H1 (cell line): Measurements from ENCODE around the gene UGT1A1. TPM values are rescaled to one million over a fixed set of nuclear protein-coding genes. Genes with fewer than 3 reads are reported as not detected.
"Not testable (repeated sequence)": the region's sequence is repeated elsewhere in the genome, so short reads cannot be mapped to it uniquely, and the experiment has no call there.

Experiments
- CTCF ChIA-PET: fragments of 300-600 bp; sonication (Branson Sonifier 250); formaldehyde crosslinking; loops from one replicate; lab custom pipeline; 2021; ENCODE audit not compliant: partially characterized antibody; lab: Charles Lee
- POLR2A ChIA-PET: fragments of 300-600 bp; sonication (Branson Sonifier 250); formaldehyde crosslinking; loops from one replicate; lab custom pipeline; 2021; ENCODE audit warnings: inconsistent platforms; ENCODE audit not compliant: partially characterized antibody; lab: Charles Lee
- DNase-seq, 2 experiments: peaks; one replicate each; pipeline versions ENCODE4 v3.0.0 to v3.0.0-alpha.2; 2010 to 2022; ENCODE audit warnings: low spot score in 2 of 2, low read depth in 1 of 2, mixed read lengths in 1 of 2
- FAIRE-seq: peaks from 2 replicates; lab custom pipeline; 2011; peaks lifted over from hg19 to GRCh38; lab: Jason Lieb, UNC
- H2AFZ ChIP-seq: 2 replicates; pipeline ENCODE4 v1.8.1; 2012; ENCODE audit warnings: low read length, inconsistent platforms
- H2AK5ac ChIP-seq: 2 replicates; pipeline ENCODE4 v1.6.1; 2013; ENCODE audit warnings: low read depth, low read length
- H2BK120ac ChIP-seq: replicated peaks from 2 replicates; pipeline ENCODE3; 2013; ENCODE audit warnings: low read depth, low read length, inconsistent platforms
- H2BK12ac ChIP-seq: 2 replicates; pipeline ENCODE4 v1.6.1; 2013; ENCODE audit warnings: low read depth, low read length
- H2BK15ac ChIP-seq: 2 replicates; pipeline ENCODE4 v1.6.1; 2013; ENCODE audit warnings: low read length
- H2BK20ac ChIP-seq: 2 replicates; pipeline ENCODE4 v1.6.1; 2013; ENCODE audit warnings: low read length
- H2BK5ac ChIP-seq: 2 replicates; pipeline ENCODE4 v1.6.1; 2013; ENCODE audit warnings: low read depth, low read length
- H3K14ac ChIP-seq: 2 replicates; pipeline ENCODE4 v1.6.1; 2013; ENCODE audit warnings: inconsistent platforms; ENCODE audit not compliant: insufficient read length
- H3K18ac ChIP-seq: 2 replicates; pipeline ENCODE4 v1.6.1; 2013; ENCODE audit warnings: low read length; ENCODE audit errors: extremely low read depth
- H3K23ac ChIP-seq: 2 replicates; pipeline ENCODE4 v1.6.1; 2013; ENCODE audit warnings: inconsistent platforms; ENCODE audit not compliant: insufficient read length
- H3K23me2 ChIP-seq: 2 replicates; pipeline ENCODE4 v1.6.1; 2013; ENCODE audit warnings: low read depth, low read length
- H3K27ac ChIP-seq: 2 replicates; pipeline ENCODE4 v1.6.1; 2011; ENCODE audit warnings: low read depth, low read length, inconsistent platforms
- H3K27me3 ChIP-seq, 4 experiments: replicated peaks in 1 of 4; 1 replicate in 1 of 4; 2 replicates in 3 of 4; pipeline versions ENCODE4 v1.6.1 to v1.8.1; 2011 to 2013; ENCODE audit warnings: low read length in 3 of 4, mild to moderate bottlenecking in 3 of 4, inconsistent platforms in 2 of 4, mixed read lengths in 2 of 4, moderate library complexity in 1 of 4; ENCODE audit not compliant: control insufficient read depth in 3 of 4, insufficient read depth in 3 of 4; ENCODE audit errors: extremely low read depth in 1 of 4
- H3K36me3 ChIP-seq, 4 experiments: 2 replicates each; pipeline versions ENCODE4 v1.6.1 to v1.8.1; 2011 to 2013; ENCODE audit warnings: mild to moderate bottlenecking in 4 of 4, low read length in 3 of 4, moderate library complexity in 2 of 4, control low read depth in 1 of 4, inconsistent platforms in 1 of 4; ENCODE audit not compliant: insufficient read depth in 4 of 4, control insufficient read depth in 2 of 4
- H3K4ac ChIP-seq: replicated peaks from 2 replicates; pipeline ENCODE3; 2013; ENCODE audit warnings: low read length, low read depth, mixed read lengths, inconsistent platforms; ENCODE audit not compliant: insufficient read length
- H3K4me1 ChIP-seq, 4 experiments: replicated peaks in 1 of 4; 1 replicate in 1 of 4; 2 replicates in 3 of 4; pipeline versions ENCODE4 v1.6.1 to v1.8.1; 2011 to 2013; ENCODE audit warnings: low read length in 3 of 4, inconsistent platforms in 2 of 4, mixed read lengths in 1 of 4; ENCODE audit not compliant: insufficient read depth in 4 of 4, control insufficient read depth in 3 of 4
- H3K4me2 ChIP-seq, 2 experiments: 2 replicates each; pipeline versions ENCODE4 v1.6.1 to v1.8.1; 2011 to 2013; ENCODE audit warnings: low read depth in 2 of 2, low read length in 2 of 2, control low read depth in 1 of 2, inconsistent platforms in 1 of 2, mild to moderate bottlenecking in 1 of 2; ENCODE audit not compliant: insufficient read depth in 1 of 2
- H3K4me3 ChIP-seq, 4 experiments: fragments of 200-600, 300-600 bp in 1 of 4; sonication (generic), shearing (Covaris generic), sonication (Bioruptor Twin) in 1 of 4; 2 replicates each; pipeline versions ENCODE4 v1.5.1 to v1.8.1; 2011 to 2016; ENCODE audit warnings: low read length in 4 of 4, low read depth in 3 of 4, control low read depth in 2 of 4, inconsistent platforms in 2 of 4, mild to moderate bottlenecking in 2 of 4, mixed read lengths in 1 of 4, moderate library complexity in 1 of 4; ENCODE audit not compliant: insufficient read depth in 2 of 4; ENCODE audit errors: extremely low read depth in 1 of 4
- H3K56ac ChIP-seq: replicated peaks from 2 replicates; pipeline ENCODE3; 2013; ENCODE audit warnings: low read depth, mild to moderate bottlenecking, mixed read lengths, low read length, inconsistent platforms; ENCODE audit not compliant: insufficient read length
- H3K79me1 ChIP-seq: 2 replicates; pipeline ENCODE4 v1.6.1; 2013; ENCODE audit warnings: low read depth, low read length, control low read depth
- H3K79me2 ChIP-seq, 2 experiments: 2 replicates each; pipeline versions ENCODE4 v1.6.1 to v1.8.1; 2012 to 2013; ENCODE audit warnings: low read length in 2 of 2, mild to moderate bottlenecking in 2 of 2, inconsistent platforms in 1 of 2; ENCODE audit not compliant: insufficient read depth in 2 of 2, control insufficient read depth in 1 of 2
- H3K9ac ChIP-seq, 4 experiments: replicated peaks in 1 of 4; 1 replicate in 1 of 4; 2 replicates in 3 of 4; pipeline versions ENCODE4 v1.6.1 to v1.8.1; 2011 to 2013; ENCODE audit warnings: low read depth in 3 of 4, low read length in 3 of 4, control low read depth in 2 of 4, mild to moderate bottlenecking in 2 of 4, moderate library complexity in 2 of 4, inconsistent platforms in 1 of 4; ENCODE audit errors: extremely low read depth in 1 of 4
- H3K9me3 ChIP-seq, 2 experiments: 2 replicates each; pipeline versions ENCODE4 v1.6.1 to v1.8.1; 2012 to 2013; ENCODE audit warnings: mild to moderate bottlenecking in 2 of 2, moderate library complexity in 2 of 2, control low read depth in 1 of 2, inconsistent platforms in 1 of 2, low read depth in 1 of 2, low read length in 1 of 2, mixed read lengths in 1 of 2; ENCODE audit not compliant: insufficient read depth in 2 of 2
- H4K20me1 ChIP-seq, 2 experiments: replicated peaks in 1 of 2; 2 replicates each; pipeline versions ENCODE3 to v1.8.1; 2011 to 2013; ENCODE audit warnings: inconsistent platforms in 2 of 2, low read length in 2 of 2, mild to moderate bottlenecking in 1 of 2; ENCODE audit not compliant: insufficient read depth in 2 of 2, control insufficient read depth in 1 of 2
- H4K5ac ChIP-seq: 2 replicates; pipeline ENCODE4 v1.6.1; 2013; ENCODE audit warnings: low read length, low read depth, mixed read lengths, inconsistent platforms; ENCODE audit not compliant: insufficient read length
- H4K8ac ChIP-seq: 2 replicates; pipeline ENCODE4 v1.8.0; 2013; ENCODE audit warnings: mild to moderate bottlenecking, moderate library complexity, low read length, inconsistent platforms; ENCODE audit not compliant: insufficient read depth; ENCODE audit errors: extremely low read depth
- H4K91ac ChIP-seq: replicated peaks from 2 replicates; pipeline ENCODE3; 2013; ENCODE audit warnings: low read length, mixed read lengths, inconsistent platforms; ENCODE audit not compliant: insufficient read length
- WGBS, 2 experiments: shearing (Covaris generic) in 1 of 2; methylation state at CpG; one replicate each; pipeline versions ENCODE4 v1.1.6 to v1.1.7; 2013 to 2015; ENCODE audit warnings: low lambda C conversion rate in 2 of 2, mixed read lengths in 2 of 2, inconsistent platforms in 1 of 2, low coverage in 1 of 2, missing lambda C conversion rate in 1 of 2; ENCODE audit not compliant: insufficient replicate concordance in 2 of 2, insufficient coverage in 1 of 2, insufficient read length in 1 of 2; ENCODE audit errors: extremely low coverage in 1 of 2, missing lambda C conversion rate in 1 of 2; 5-methylcytosine and 5-hydroxymethylcytosine counted together
- polyA plus RNA-seq, 7 experiments: library from polyadenylated mRNA; depleted of rRNA in 3 of 7; stranded (reverse) in 5 of 7; unstranded in 2 of 7; fragments of >200 nt in 5 of 7; fragments of 200-250 nt in 2 of 7; gene quantifications; 1 replicate in 5 of 7; 2 replicates in 1 of 7; 4 replicates in 1 of 7; pipeline versions ENCODE4 v1.2.1 to v1.2.3, GENCODE V29; 2011 to 2013; ENCODE audit warnings: missing spikeins in 2 of 7, mixed read lengths in 2 of 7
- total RNA-seq: library from RNA; stranded (reverse); fragmentation: NEBNext Ultra II Directional; extraction: Animal tissue kit (Norgen Biotek cat#: 25700); gene quantifications from 2 replicates; pipeline ENCODE4 v1.2.1, GENCODE V29; 2021

Gene UGT1A1
- total and polyA plus RNA-seq, 2 of the 8 experiments (the other 6 are each of a cell fraction or from before 2014, with no cell fraction given), result not detected

DNA sequence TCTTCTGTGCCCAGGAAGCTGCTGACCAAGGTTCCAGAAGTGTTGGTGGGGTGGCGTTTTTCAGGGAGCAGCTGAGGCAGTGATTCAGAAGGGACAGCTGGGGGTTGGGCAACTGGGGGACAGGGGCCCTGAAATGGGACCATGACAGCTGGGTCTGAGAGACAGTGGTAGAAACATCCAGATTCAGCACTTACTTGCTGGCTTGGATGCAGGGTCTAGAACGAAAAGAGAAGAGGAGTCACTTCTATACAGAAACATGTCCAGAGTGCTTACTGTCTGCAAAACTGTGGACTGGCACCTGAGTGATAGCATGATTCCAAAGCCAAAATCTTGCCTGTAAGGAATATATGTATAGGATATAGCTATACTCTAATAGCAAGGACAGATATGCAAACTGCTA is 14.2 kb upstream of the UGT1A1 start:
- H2BK5ac ChIP-seq, H3K4me2 ChIP-seq, H3K9ac ChIP-seq, H2BK20ac ChIP-seq, H3K14ac ChIP-seq, H2BK12ac ChIP-seq, H4K91ac ChIP-seq, FAIRE-seq, H3K56ac ChIP-seq, H3K4me3 ChIP-seq, DNase-seq, H4K20me1 ChIP-seq, H3K27me3 ChIP-seq, H2BK120ac ChIP-seq, H3K36me3 ChIP-seq, H3K18ac ChIP-seq, H3K4ac ChIP-seq, H2AFZ ChIP-seq, CTCF ChIA-PET, H4K5ac ChIP-seq, POLR2A ChIA-PET, H4K8ac ChIP-seq, H3K23me2 ChIP-seq, H3K79me2 ChIP-seq, H2AK5ac ChIP-seq, H3K79me1 ChIP-seq, H3K23ac ChIP-seq, H2BK15ac ChIP-seq, H3K4me1 ChIP-seq, H3K27ac ChIP-seq: not testable (repeated sequence)
- 76% methylated on average over 2 of the region's 2 CpGs; no CpG with 5 or more reads in 1 of the 2 experiments for WGBS, 2 experiments
- H3K9me3 ChIP-seq, result peaks cover 9 to 27% of the 10 kb centered on the region in 2 experiments; a peak in 3 of 4 replicates
